ENCODE measurements around the gene MYOCD.

- TF ChIP-seq CTCF (conservative IDR thresholded peaks at IDR 0.05 in 1 of 2, IDR thresholded peaks at IDR 0.05 in 1 of 2; ENCODE audit: extremely low read depth in 1 of 2, insufficient read depth in 1 of 2, low read depth in 1 of 2, low read length in 2 of 2) (no peak), EZH2 (IDR thresholded peaks at IDR 0.05; ENCODE audit: borderline replicate concordance, low read length) (no peak)
These were observed 42.4 kb upstream of the MYOCD start for GRCh38 chr17:12623220-12623848.

Measured in mammary epithelial cell (primary cell).